Retinal pigment epithelial cell (primary cell): ENCODE measurements around the gene BCL2L2.

Experiments
- DNase-seq: peaks from one replicate; pipeline ENCODE4 v3.0.0-alpha.2; 2010; ENCODE audit warnings: low read depth
- H3K4me3 ChIP-seq: 2 replicates; pipeline ENCODE4 v1.5.1; 2011; ENCODE audit warnings: mild to moderate bottlenecking, low read length, control low read depth, moderate library complexity
- CTCF ChIP-seq: conservative IDR thresholded peaks from 2 replicates; pipeline ENCODE4 v1.5.1; 2011; ENCODE audit warnings: low read depth, low read length, control low read depth, inconsistent platforms

Gene BCL2L2

GRCh38 chr14:23347406-23348296 is 41.0 kb downstream of the BCL2L2 start:
- no peak for TF ChIP-seq CTCF
- DNase-seq: no peak
- no peak overlapping the region for H3K4me3 ChIP-seq

GRCh38 chr14:23348297-23348655 is 41.6 kb downstream of the BCL2L2 start:
- no peak overlapping the region for H3K4me3 ChIP-seq
- no peak for TF ChIP-seq CTCF
- no peak for DNase-seq

GRCh38 chr14:23349156-23349845 is 42.7 kb downstream of the BCL2L2 start:
- H3K4me3 ChIP-seq: no peak overlapping the region
- no peak for TF ChIP-seq CTCF
- DNase-seq: no peak

- no peak for DNase-seq
- no peak for TF ChIP-seq CTCF
- H3K4me3 ChIP-seq: peak overlapping the region; percentile 60
Measured at GRCh38 chr14:23351681-23352505, 45.3 kb downstream of the BCL2L2 start.

GRCh38 chr14:23352506-23353432 is 46.1 kb downstream of the BCL2L2 start, which contains the start of gene SLC22A17:
TSS of gene SLC22A17 (minus strand) at chr14:23352887.
- peak within 1 kb of the TSS; percentile 60 for H3K4me3 ChIP-seq

More at GRCh38 chr14:23352506-23353432, 46.1 kb downstream of the BCL2L2 start, which contains the start of gene SLC22A17:
- DNase-seq: no peak
- peak; percentile 2 for TF ChIP-seq CTCF
